HepG2 (cell line): ENCODE measurements around the gene UBAP2. TPM values are rescaled to one million over a fixed set of nuclear protein-coding genes. Genes with fewer than 3 reads are reported as not detected.

ENCODE experiments used
- ATAC-seq: fragments of 200-7000 bp; cut with Tn5 transposase; 3 replicates; pipeline ENCODE4 v1.9.1; 2020; ENCODE audit warnings: mild to moderate bottlenecking, moderate library complexity
- BruUV-seq: library from RNA; stranded (reverse); fragments of 400-500 nt; replicated peaks from 2 replicates; lab custom pipeline; 2021; lab: Mats Ljungman, UMichigan
- CTCF ChIA-PET: fragments of 300-600 bp; formaldehyde crosslinking; extraction: SDS; loops from one replicate; lab custom pipeline; 2021; ENCODE audit warnings: low total read pairs, inconsistent platforms, low intra/inter-chr PET ratio; lab: Yijun Ruan, JAX
- POLR2A ChIA-PET: fragments of 350-600 bp; sonication (Branson Sonifier 250); formaldehyde crosslinking; loops from one replicate; lab custom pipeline; 2020; ENCODE audit warnings: antibody characterized with exemption, inconsistent platforms; lab: Yijun Ruan, JAX
- DNase-seq: peaks from one replicate; pipeline ENCODE4 v3.0.0-alpha.2; 2015; ENCODE audit warnings: low spot score
- FAIRE-seq: peaks from 3 replicates; lab custom pipeline; 2011; peaks lifted over from hg19 to GRCh38; lab: Jason Lieb, UNC
- H2AFZ ChIP-seq: one replicate; pipeline ENCODE4 v1.6.1; 2011; ENCODE audit warnings: low read length, inconsistent platforms
- H3K27ac ChIP-seq: fragments of 300-600 bp; 3 replicates; pipeline ENCODE4 v1.8.0; 2011; ENCODE audit warnings: mixed run types, mild to moderate bottlenecking, mixed read lengths, low read length, inconsistent platforms; ENCODE audit not compliant: insufficient read depth; ENCODE audit errors: extremely low read length
- H3K27me3 ChIP-seq, 2 experiments: fragments of 200-600 bp in 1 of 2; 2 replicates in 1 of 2; 3 replicates in 1 of 2; pipeline versions ENCODE4 v1.6.0 to v1.8.0; 2011; ENCODE audit warnings: low read length in 2 of 2, mild to moderate bottlenecking in 2 of 2, moderate library complexity in 2 of 2, inconsistent platforms in 1 of 2; ENCODE audit not compliant: insufficient read depth in 2 of 2, control insufficient read depth in 1 of 2
- H3K36me3 ChIP-seq, 2 experiments: fragments of 200-600 bp in 1 of 2; replicated peaks in 1 of 2; 2 replicates in 1 of 2; 3 replicates in 1 of 2; pipeline versions ENCODE4 v1.5.1 to v1.8.0; 2011; ENCODE audit warnings: low read length in 2 of 2, inconsistent platforms in 1 of 2; ENCODE audit not compliant: insufficient read depth in 2 of 2, control insufficient read depth in 1 of 2
- H3K4me1 ChIP-seq: 2 replicates; pipeline ENCODE4 v1.5.1; 2012; ENCODE audit warnings: low read length, inconsistent platforms; ENCODE audit not compliant: insufficient read depth
- H3K4me2 ChIP-seq: 2 replicates; pipeline ENCODE4 v1.6.0; 2011; ENCODE audit warnings: low read depth, low read length, inconsistent platforms
- H3K4me3 ChIP-seq, 3 experiments: fragments of 200-600 bp in 1 of 3; sonication (generic), shearing (Covaris generic) in 1 of 3; replicated peaks in 1 of 3; 2 replicates each; pipeline ENCODE4 v1.5.1; 2011 to 2016; ENCODE audit warnings: low read length in 3 of 3, inconsistent platforms in 2 of 3, low read depth in 2 of 3, mild to moderate bottlenecking in 2 of 3, control low read depth in 1 of 3, mixed read lengths in 1 of 3; ENCODE audit not compliant: insufficient read depth in 1 of 3
- H3K79me2 ChIP-seq: one replicate; pipeline ENCODE4 v1.6.1; 2011; ENCODE audit warnings: low read length, inconsistent platforms; ENCODE audit not compliant: insufficient read depth
- H3K9ac ChIP-seq: 2 replicates; pipeline ENCODE4 v1.6.0; 2011; ENCODE audit warnings: mild to moderate bottlenecking, low read depth, low read length, inconsistent platforms; ENCODE audit not compliant: insufficient read depth
- H3K9me3 ChIP-seq: 2 replicates; pipeline ENCODE4 v1.5.1; 2012; ENCODE audit warnings: mild to moderate bottlenecking, low read length
- H4K20me1 ChIP-seq: 2 replicates; pipeline ENCODE4 v1.6.0; 2011; ENCODE audit warnings: inconsistent platforms, mild to moderate bottlenecking, low read length, moderate library complexity; ENCODE audit not compliant: insufficient read depth
- MAFF ChIP-seq: IDR thresholded peaks from 2 replicates; pipeline ENCODE4 v1.6.1; 2011; ENCODE audit warnings: low read depth, low read length, improper control_type of control experiment
- MAFK ChIP-seq, 2 experiments: IDR thresholded peaks in 1 of 2; conservative IDR thresholded peaks in 1 of 2; 2 replicates each; pipeline ENCODE4 v1.6.1; 2011; ENCODE audit warnings: improper control_type of control experiment in 2 of 2, low read length in 2 of 2
- MZF1 ChIP-seq: sonication (generic); formaldehyde crosslinking; IDR thresholded peaks from 2 replicates; pipeline ENCODE4 v1.8.1; 2023; ENCODE audit warnings: mild to moderate bottlenecking, missing genetic modification reagents, borderline replicate concordance
- POLR2G ChIP-seq: fragments of 200-400 bp; formaldehyde crosslinking; IDR thresholded peaks from 2 replicates; pipeline ENCODE4 v1.6.1; 2018; ENCODE audit warnings: mild to moderate bottlenecking, low read depth, low read length, moderate library complexity
- RARG ChIP-seq: sonication (generic); formaldehyde crosslinking; IDR thresholded peaks from 2 replicates; pipeline ENCODE4 v1.4.0; 2020; ENCODE audit warnings: low read depth, mild to moderate bottlenecking, missing genetic modification reagents
- REPIN1 ChIP-seq: sonication (generic); formaldehyde crosslinking; IDR thresholded peaks from 2 replicates; pipeline ENCODE4 v1.8.0; 2022; ENCODE audit warnings: missing genetic modification reagents, low read depth, mild to moderate bottlenecking, borderline replicate concordance
- SP2 ChIP-seq: sonication (generic); formaldehyde crosslinking; IDR thresholded peaks from 2 replicates; pipeline ENCODE4 v1.5.1; 2020; ENCODE audit warnings: mild to moderate bottlenecking, missing genetic modification reagents
- THYN1 ChIP-seq: sonication (generic); formaldehyde crosslinking; IDR thresholded peaks from 2 replicates; pipeline ENCODE4 v1.8.1; 2023; ENCODE audit warnings: low read depth, mild to moderate bottlenecking, moderate library complexity, missing genetic modification reagents, borderline replicate concordance
- ZBTB42 ChIP-seq: sonication (generic); formaldehyde crosslinking; IDR thresholded peaks from 2 replicates; pipeline ENCODE4 v1.5.0; 2020; ENCODE audit warnings: mild to moderate bottlenecking, missing genetic modification reagents
- ZNF180 ChIP-seq: sonication (generic); formaldehyde crosslinking; IDR thresholded peaks from 2 replicates; pipeline ENCODE4 v1.4.0; 2020; ENCODE audit warnings: low read depth, missing genetic modification reagents, borderline replicate concordance
- ZNF264 ChIP-seq: sonication (generic); formaldehyde crosslinking; IDR thresholded peaks from 2 replicates; pipeline ENCODE4 v1.4.0; 2020; ENCODE audit warnings: missing genetic modification reagents
- ZNF720 ChIP-seq: sonication (generic); formaldehyde crosslinking; IDR thresholded peaks from 2 replicates; pipeline ENCODE4 v1.4.0; 2020; ENCODE audit warnings: missing genetic modification reagents
- ZSCAN21 ChIP-seq: sonication (generic); formaldehyde crosslinking; IDR thresholded peaks from 2 replicates; pipeline ENCODE4 v1.8.0; 2022; ENCODE audit warnings: mild to moderate bottlenecking, missing genetic modification reagents, moderate library complexity, borderline replicate concordance
- WGBS: methylation state at CpG from one replicate; pipeline ENCODE4 v1.1.6; 2017; ENCODE audit warnings: low lambda C conversion rate; 5-methylcytosine and 5-hydroxymethylcytosine counted together
- in situ Hi-C: cut with HindIII; loops from 2 replicates; pipeline ENCODE4 v1.10.0; 2017; ENCODE audit warnings: low pct_unique_long_range_greater_than_20kb; ENCODE audit not compliant: extremely low pct_ligation_motif_present
- intact Hi-C: fragments of 100-400 bp; cut with micrococcal nuclease; formaldehyde crosslinking; loops from one replicate; pipeline ENCODE4 v1.10.0; 2022; ENCODE audit not compliant: unreplicated experiment
- polyA plus RNA-seq, 8 experiments: library from polyadenylated mRNA; depleted of rRNA in 3 of 8; stranded (reverse) in 7 of 8; unstranded in 1 of 8; fragments of >200 nt; fragmentation: Illumina TruSeq in 4 of 8; extraction: Trizol in 4 of 8; gene quantifications; 2 replicates each; pipeline versions ENCODE4 v1.2.1 to v1.2.3, GENCODE V29; 2011 to 2016; ENCODE audit warnings: low read depth in 4 of 8, missing spikeins in 1 of 8, mixed read lengths in 1 of 8; ENCODE audit not compliant: insufficient read depth in 1 of 8
- total RNA-seq, 5 experiments: library from RNA; depleted of rRNA; stranded (reverse); fragments of >200 nt; fragmentation: Illumina TruSeq; extraction: Trizol; gene quantifications; 2 replicates each; pipeline ENCODE4 v1.2.3, GENCODE V29; 2016; ENCODE audit warnings: low read depth in 1 of 5
- TF ChIP-seq, protein P1 (sequence below): IDR thresholded peaks from 2 replicates; pipeline ENCODE4 v1.6.1; 2016; ENCODE audit warnings: mild to moderate bottlenecking
- TF ChIP-seq, protein P2 (sequence below): IDR thresholded peaks from 2 replicates; pipeline ENCODE4 v1.6.1; 2018; ENCODE audit warnings: missing genetic modification reagents
- TF ChIP-seq, protein P3 (sequence below): IDR thresholded peaks from 2 replicates; pipeline ENCODE4 v1.6.1; 2016; ENCODE audit warnings: mild to moderate bottlenecking, missing biosample characterization, missing genetic modification reagents

The UBAP2 gene
- total and polyA plus RNA-seq, 2 of the 13 experiments (the other 11 are each of a cell fraction or from before 2014, with no cell fraction given): 19.0 to 22.0 TPM

DNA sequence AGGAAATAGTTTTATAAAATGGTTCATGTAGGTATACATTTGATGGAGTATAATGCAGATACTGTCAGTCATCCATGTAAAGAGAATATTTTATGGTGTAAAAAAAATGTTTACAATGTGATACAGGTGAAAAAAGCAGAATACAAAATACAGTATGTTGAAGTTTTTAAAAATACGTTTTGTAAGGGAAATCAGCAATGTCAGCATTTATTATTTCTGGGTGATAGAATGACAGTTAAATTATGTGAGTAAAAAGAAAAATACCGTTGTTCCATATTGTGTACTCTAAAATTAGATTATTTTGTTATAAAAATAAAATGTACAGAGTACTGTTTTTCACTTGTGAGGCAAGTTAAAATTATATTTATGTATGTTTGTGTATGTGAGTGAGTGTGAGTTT is 162.7 kb downstream of the UBAP2 start:
- Histone ChIP-seq H4K20me1 (peaks cover 23% of the 10 kb centered on the region), H3K36me3 (peaks cover 3 to 10% of the 10 kb centered on the region in 2 experiments; a peak in 4 of 5 replicates), H3K79me2 (peaks cover 62% of the 10 kb centered on the region), H2AFZ (no peak overlapping the region), H3K4me3 (no peak overlapping the region), H3K27ac (no peak overlapping the region), H3K27me3 (no peaks in the 10 kb centered on the region), H3K9ac (no peak overlapping the region), H3K4me2 (no peak overlapping the region), H3K9me3 (no peaks in the 10 kb centered on the region), H3K4me1 (peaks cover 18% of the 10 kb centered on the region)
- CTCF ChIA-PET: no interaction called here
- POLR2A ChIA-PET: no interaction called here
- FAIRE-seq (no peak), ATAC-seq (no peak), DNase-seq (no peak)
- in situ Hi-C loops: no loop called here
- 96% methylated on average over 2 of the region's 2 CpGs for WGBS
- TF ChIP-seq ZNF180 (CRISPR knock-in tag): no peak
- no peak for TF ChIP-seq ZBTB42 (CRISPR knock-in tag)
- TF ChIP-seq, protein P1, sequence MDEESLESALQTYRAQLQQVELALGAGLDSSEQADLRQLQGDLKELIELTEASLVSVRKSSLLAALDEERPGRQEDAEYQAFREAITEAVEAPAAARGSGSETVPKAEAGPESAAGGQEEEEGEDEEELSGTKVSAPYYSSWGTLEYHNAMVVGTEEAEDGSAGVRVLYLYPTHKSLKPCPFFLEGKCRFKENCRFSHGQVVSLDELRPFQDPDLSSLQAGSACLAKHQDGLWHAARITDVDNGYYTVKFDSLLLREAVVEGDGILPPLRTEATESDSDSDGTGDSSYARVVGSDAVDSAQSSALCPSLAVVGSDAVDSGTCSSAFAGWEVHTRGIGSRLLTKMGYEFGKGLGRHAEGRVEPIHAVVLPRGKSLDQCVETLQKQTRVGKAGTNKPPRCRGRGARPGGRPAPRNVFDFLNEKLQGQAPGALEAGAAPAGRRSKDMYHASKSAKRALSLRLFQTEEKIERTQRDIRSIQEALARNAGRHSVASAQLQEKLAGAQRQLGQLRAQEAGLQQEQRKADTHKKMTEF (CRISPR knock-in tag): no peak
- TF ChIP-seq MZF1 (CRISPR knock-in tag): no peak
- TF ChIP-seq, protein P2, sequence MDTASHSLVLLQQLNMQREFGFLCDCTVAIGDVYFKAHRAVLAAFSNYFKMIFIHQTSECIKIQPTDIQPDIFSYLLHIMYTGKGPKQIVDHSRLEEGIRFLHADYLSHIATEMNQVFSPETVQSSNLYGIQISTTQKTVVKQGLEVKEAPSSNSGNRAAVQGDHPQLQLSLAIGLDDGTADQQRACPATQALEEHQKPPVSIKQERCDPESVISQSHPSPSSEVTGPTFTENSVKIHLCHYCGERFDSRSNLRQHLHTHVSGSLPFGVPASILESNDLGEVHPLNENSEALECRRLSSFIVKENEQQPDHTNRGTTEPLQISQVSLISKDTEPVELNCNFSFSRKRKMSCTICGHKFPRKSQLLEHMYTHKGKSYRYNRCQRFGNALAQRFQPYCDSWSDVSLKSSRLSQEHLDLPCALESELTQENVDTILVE (CRISPR knock-in tag): no peak
- no peak for TF ChIP-seq SP2 (CRISPR knock-in tag)
- no peak for TF ChIP-seq REPIN1
- TF ChIP-seq THYN1: no peak
- peak; percentile 96 for TF ChIP-seq MAFF
- TF ChIP-seq ZSCAN21 (CRISPR knock-in tag): no peak
- no peak for TF ChIP-seq ZNF720 (CRISPR knock-in tag)
- no peak for TF ChIP-seq POLR2G
- peak; percentile 94 to 97 for TF ChIP-seq MAFK (conservative IDR thresholded peaks at IDR 0.05 in 1 of 2, IDR thresholded peaks at IDR 0.05 in 1 of 2; ENCODE audit: low read length in 2 of 2)
- no peak for TF ChIP-seq RARG (CRISPR knock-in tag)
- TF ChIP-seq, protein P3, sequence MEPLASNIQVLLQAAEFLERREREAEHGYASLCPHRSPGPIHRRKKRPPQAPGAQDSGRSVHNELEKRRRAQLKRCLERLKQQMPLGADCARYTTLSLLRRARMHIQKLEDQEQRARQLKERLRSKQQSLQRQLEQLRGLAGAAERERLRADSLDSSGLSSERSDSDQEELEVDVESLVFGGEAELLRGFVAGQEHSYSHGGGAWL (CRISPR knock-in tag): no peak
- TF ChIP-seq ZNF264: no peak
- no TSS peak for BruUV-seq
- intact Hi-C loops: no loop called here
